K562 (cell line): ENCODE results near the gene TUBA1A. TPM values are rescaled to one million over a fixed set of nuclear protein-coding genes. Genes with fewer than 3 reads are reported as not detected.

Experiments
- ATAC-seq: fragments of 200-7000 bp; cut with Tn5 transposase; 3 replicates; pipeline ENCODE4 v1.9.1; 2020; ENCODE audit warnings: moderate library complexity
- BruUV-seq: library from RNA; stranded (reverse); fragments of 400-500 nt; replicated peaks from 2 replicates; lab custom pipeline; 2021; lab: Mats Ljungman, UMichigan
- CTCF ChIA-PET: fragments of 300-600 bp; formaldehyde crosslinking; extraction: SDS; loops from one replicate; lab custom pipeline; 2021; ENCODE audit warnings: low intra/inter-chr PET ratio; lab: Yijun Ruan, JAX
- POLR2A ChIA-PET: fragments of 300-600, 350-650 bp; sonication (Branson Sonifier 250); formaldehyde crosslinking; extraction: SDS; loops from one replicate; lab custom pipeline; 2021; ENCODE audit warnings: antibody characterized with exemption, inconsistent platforms; lab: Yijun Ruan, JAX
- DNase-seq, 4 experiments: peaks; one replicate each; pipeline versions ENCODE4 v3.0.0 to v3.0.0-alpha.2; 2011 to 2018; ENCODE audit warnings: low spot score in 3 of 4, mixed read lengths in 3 of 4; ENCODE audit errors: extremely low read depth in 1 of 4
- FAIRE-seq: peaks from 2 replicates; lab custom pipeline; 2011; peaks lifted over from hg19 to GRCh38; lab: Jason Lieb, UNC
- H2AFZ ChIP-seq: 2 replicates; pipeline ENCODE4 v1.6.0; 2011; ENCODE audit warnings: low read depth, low read length, control low read depth, inconsistent platforms
- H3K27ac ChIP-seq: fragments of 200-600 bp; 3 replicates; pipeline ENCODE4 v1.8.0; 2011; ENCODE audit warnings: low read depth, mild to moderate bottlenecking, control low read depth, inconsistent platforms, low read length, moderate library complexity, mixed read lengths; ENCODE audit errors: extremely low read depth
- H3K27me3 ChIP-seq, 2 experiments: fragments of 300-600 bp in 1 of 2; 2 replicates in 1 of 2; 3 replicates in 1 of 2; pipeline versions ENCODE4 v1.6.0 to v1.8.0; 2011; ENCODE audit warnings: inconsistent platforms in 2 of 2, low read length in 2 of 2, mild to moderate bottlenecking in 1 of 2, mixed read lengths in 1 of 2, moderate library complexity in 1 of 2; ENCODE audit not compliant: control insufficient read depth in 2 of 2, insufficient read depth in 2 of 2
- H3K36me3 ChIP-seq: fragments of 300-600 bp; 3 replicates; pipeline ENCODE4 v1.8.0; 2011; ENCODE audit warnings: mild to moderate bottlenecking, low read length, inconsistent platforms; ENCODE audit not compliant: control insufficient read depth, insufficient read depth
- H3K4me1 ChIP-seq, 2 experiments: fragments of 200-600 bp in 1 of 2; replicated peaks in 1 of 2; 2 replicates in 1 of 2; 3 replicates in 1 of 2; pipeline versions ENCODE4 v1.5.1 to v1.8.0; 2011; ENCODE audit warnings: inconsistent platforms in 2 of 2, low read length in 2 of 2, mild to moderate bottlenecking in 1 of 2, mixed read lengths in 1 of 2, moderate library complexity in 1 of 2; ENCODE audit not compliant: control insufficient read depth in 2 of 2, insufficient read depth in 2 of 2
- H3K4me2 ChIP-seq: 2 replicates; pipeline ENCODE4 v1.6.1; 2011; ENCODE audit warnings: low read length, control low read depth, inconsistent platforms, mixed read lengths; ENCODE audit not compliant: insufficient read depth
- H3K4me3 ChIP-seq: fragments of 200-600 bp; sonication (generic), shearing (Covaris generic); 2 replicates; pipeline ENCODE4 v1.5.1; 2016; ENCODE audit warnings: control low read depth, inconsistent platforms
- H3K79me2 ChIP-seq: fragments of 200-600 bp; 3 replicates; pipeline ENCODE4 v1.8.0; 2011; ENCODE audit warnings: low read length, inconsistent platforms; ENCODE audit not compliant: control insufficient read depth, insufficient read depth
- H3K9ac ChIP-seq, 2 experiments: 2 replicates each; pipeline versions ENCODE4 v1.6.0 to v1.6.1; 2011; ENCODE audit warnings: low read depth in 2 of 2, low read length in 2 of 2, control low read depth in 1 of 2, inconsistent platforms in 1 of 2, mild to moderate bottlenecking in 1 of 2, mixed read lengths in 1 of 2; ENCODE audit not compliant: insufficient read depth in 1 of 2
- H3K9me1 ChIP-seq: one replicate; pipeline ENCODE4 v1.6.0; 2011; ENCODE audit warnings: inconsistent platforms, mild to moderate bottlenecking, low read length, moderate library complexity; ENCODE audit not compliant: control insufficient read depth, insufficient read depth
- H3K9me3 ChIP-seq: replicated peaks from 2 replicates; pipeline ENCODE4 v1.5.1; 2011; ENCODE audit warnings: low read depth, low read length, inconsistent platforms; ENCODE audit not compliant: control insufficient read depth, insufficient read depth
- H4K20me1 ChIP-seq: replicated peaks from 2 replicates; pipeline ENCODE4 v1.6.1; 2011; ENCODE audit warnings: low read length, inconsistent platforms, mixed read lengths; ENCODE audit not compliant: control insufficient read depth, insufficient read depth
- CREB1 ChIP-seq, 2 experiments: sonication (generic) in 1 of 2; formaldehyde crosslinking in 1 of 2; IDR thresholded peaks; 2 replicates each; pipeline versions ENCODE4 v1.6.1 to v1.8.0; 2012 to 2022; ENCODE audit warnings: inconsistent platforms in 1 of 2, mild to moderate bottlenecking in 1 of 2, missing genetic modification reagents in 1 of 2, moderate library complexity in 1 of 2
- HDAC1 ChIP-seq, 2 experiments: fragments of 450-650 bp; IDR thresholded peaks; 2 replicates each; pipeline ENCODE4 v1.6.1; 2016 to 2017; ENCODE audit warnings: inconsistent platforms in 1 of 2, mild to moderate bottlenecking in 1 of 2, moderate library complexity in 1 of 2
- NR2C2 ChIP-seq, 2 experiments: fragments of 200-800 bp in 1 of 2; sonication (Bioruptor generic) in 1 of 2; sonication (generic) in 1 of 2; formaldehyde crosslinking in 1 of 2; IDR thresholded peaks; 2 replicates each; pipeline versions ENCODE4 v1.6.1 to v1.8.0; 2016 to 2022; ENCODE audit warnings: mild to moderate bottlenecking in 1 of 2, missing compliant biosample characterization in 1 of 2, missing genetic modification characterization in 1 of 2, missing genetic modification reagents in 1 of 2
- PHF21A ChIP-seq: fragments of 450-650 bp; IDR thresholded peaks from 2 replicates; pipeline ENCODE4 v1.6.1; 2017; ENCODE audit warnings: low read depth, borderline replicate concordance
- ZNF668 ChIP-seq: fragments of 250-450 bp; sonication (Bioruptor Pico); IDR thresholded peaks from 2 replicates; pipeline ENCODE4 v1.8.0; 2022; ENCODE audit warnings: mild to moderate bottlenecking, inconsistent platforms
- WGBS: fragments of 100-300 bp; shearing (Covaris generic); methylation state at CpG from one replicate; pipeline ENCODE4 v1.1.6; 2016; ENCODE audit warnings: low coverage, mixed read lengths; ENCODE audit not compliant: insufficient coverage; ENCODE audit errors: missing lambda C conversion rate; 5-methylcytosine and 5-hydroxymethylcytosine counted together
- in situ Hi-C: fragments of 300-500 bp; cut with MboI; formaldehyde crosslinking; loops from 4 replicates; pipeline ENCODE4 v1.15.0; 2018; ENCODE audit warnings: inconsistent platforms, mixed read lengths
- intact Hi-C: fragments of 100-400 bp; cut with micrococcal nuclease; formaldehyde crosslinking; loops from 2 replicates; pipeline ENCODE4 v1.14.2; 2022
- polyA plus RNA-seq, 8 experiments: library from polyadenylated mRNA; depleted of rRNA in 4 of 8; stranded (reverse) in 5 of 8; unstranded in 3 of 8; fragments of >200 nt; fragmentation: Nextera tagmentation in 2 of 8; fragmentation: Illumina TruSeq in 1 of 8; extraction: Ambion mirVana in 2 of 8; extraction: Trizol in 1 of 8; gene quantifications; 2 replicates each; pipeline versions ENCODE4 v1.2.1 to v1.2.3, GENCODE V29; 2011 to 2014; ENCODE audit warnings: inconsistent platforms in 1 of 8, missing spikeins in 1 of 8
- total RNA-seq, 7 experiments: library from RNA; depleted of rRNA in 6 of 7; stranded (reverse); fragments of >200 nt in 6 of 7; fragmentation: Illumina TruSeq in 2 of 7; extraction: Trizol in 2 of 7; gene quantifications; 2 replicates each; pipeline versions ENCODE4 v1.2.1 to v1.2.3, GENCODE V29; 2011 to 2021; ENCODE audit warnings: low replicate concordance in 1 of 7

Gene TUBA1A
- total and polyA plus RNA-seq, 9 of the 15 experiments (the other 6 are each of a cell fraction or from before 2014, with no cell fraction given) = 7.4 to 45.1 (median 11.9) TPM

DNA sequence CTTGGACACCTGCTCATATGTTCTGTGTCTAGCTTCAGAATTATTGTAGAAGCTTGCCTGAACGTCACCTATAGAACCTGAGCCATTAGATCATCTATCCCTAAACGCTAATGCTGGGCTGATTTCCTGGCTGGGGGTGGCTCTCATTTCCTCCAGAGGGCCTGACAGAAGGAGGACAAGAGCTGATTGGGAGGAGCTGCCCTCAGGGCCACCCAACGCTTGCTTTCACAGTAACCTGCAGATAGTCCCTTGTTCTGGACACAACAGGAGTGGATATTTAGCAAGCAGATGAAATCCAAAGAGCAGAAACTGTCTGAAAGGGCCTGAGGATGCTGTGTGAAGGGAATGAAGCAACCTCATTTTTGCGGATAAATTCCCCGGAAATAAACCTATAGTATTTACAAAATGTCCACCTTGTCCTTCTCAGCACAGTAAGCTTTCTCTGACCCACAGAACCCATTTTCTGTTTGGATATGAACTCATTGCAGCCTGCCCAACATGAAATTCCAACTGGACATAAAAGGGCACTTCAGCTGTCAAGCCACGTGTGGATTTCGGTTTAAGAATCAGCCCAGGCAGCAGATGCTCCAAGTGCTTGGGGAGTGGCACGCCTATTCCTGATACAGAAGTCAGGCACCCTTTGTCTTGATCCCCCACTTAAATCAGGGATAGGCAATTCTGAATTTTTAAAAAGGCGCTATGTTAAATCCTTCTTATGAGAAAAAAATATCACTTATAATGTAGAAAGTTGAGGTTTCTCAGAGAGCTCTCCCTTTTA lies 43.2 kb upstream of the TUBA1A start:
- H3K36me3 ChIP-seq = no peaks in the 10 kb centered on the region
- FAIRE-seq (peak; percentile 19), ATAC-seq (no peak), DNase-seq (peak in 1 of 4 experiments; percentile 50)
- peak overlapping the region; percentile 87; the same call in 2 of the 3 replicates for H3K27ac ChIP-seq
- no TSS peak for BruUV-seq
- H2AFZ ChIP-seq = peak overlapping the region; percentile 37
- H3K79me2 ChIP-seq = no peaks in the 10 kb centered on the region; the same call in 1 of the 3 replicates
- H3K27me3 ChIP-seq = no peaks in the 10 kb centered on the region
- peak overlapping the region; percentile 34; the same call in 1 of the 2 replicates for H3K4me3 ChIP-seq
- 0 out of 2 replicates have a peak, but pooled peaks cover 2% of the 10 kb centered on the region for H4K20me1 ChIP-seq
- peak overlapping the region; percentile 20 to 76; a peak in 3 of 4 replicates for H3K9ac ChIP-seq
- intact Hi-C loops = loop anchor here (2.0 to 10.0 kb wide), 3 partner anchors 35 to 237 kb away; partner anchors contain the start of genes DDN and TUBA1A
- no peaks in the 10 kb centered on the region for H3K9me1 ChIP-seq
- no peaks in the 10 kb centered on the region for H3K9me3 ChIP-seq
- WGBS = 38% methylated on average over 9 of the region's 9 CpGs
- TF ChIP-seq HDAC1 (IDR thresholded peaks at IDR 0.05) (0 out of 4 replicates have a peak, but pooled peaks of 1 of the 2 experiments have one; percentile 14), CREB1 (IDR thresholded peaks at IDR 0.05) (no peak), CREB1 (CRISPR knock-in tag; IDR thresholded peaks at IDR 0.05) (no peak), NR2C2 (CRISPR knock-in tag; IDR thresholded peaks at IDR 0.05) (no peak), NR2C2 (tag; IDR thresholded peaks at IDR 0.05) (no peak), PHF21A (0 out of 2 replicates have a peak, but pooled peaks have one; percentile 10), ZNF668 (CRISPR knock-in tag) (no peak)
- peak overlapping the region; percentile 87 for H3K4me2 ChIP-seq
- H3K4me1 ChIP-seq = peaks cover 27 to 40% of the 10 kb centered on the region in 2 experiments
- ChIA-PET CTCF (interaction anchor here (1.9 kb wide), 1 partner anchor 168 kb away, joined by 8 read pairs; no protein-coding TSS in a partner anchor), POLR2A (interaction anchor here (0.6 to 4.2 kb wide), 12 partner anchors 9 to 1269 kb away, joined by 3 to 72 read pairs (median 3); partner anchors contain the start of genes PRPH, TMEM106C, TROAP and TUBA1B)
- in situ Hi-C loops = loop anchor here (5.0 kb wide), 2 partner anchors 90 to 170 kb away; partner anchors contain the start of gene KMT2D
